ENCODE measurements around the gene DGKI.

DNA sequence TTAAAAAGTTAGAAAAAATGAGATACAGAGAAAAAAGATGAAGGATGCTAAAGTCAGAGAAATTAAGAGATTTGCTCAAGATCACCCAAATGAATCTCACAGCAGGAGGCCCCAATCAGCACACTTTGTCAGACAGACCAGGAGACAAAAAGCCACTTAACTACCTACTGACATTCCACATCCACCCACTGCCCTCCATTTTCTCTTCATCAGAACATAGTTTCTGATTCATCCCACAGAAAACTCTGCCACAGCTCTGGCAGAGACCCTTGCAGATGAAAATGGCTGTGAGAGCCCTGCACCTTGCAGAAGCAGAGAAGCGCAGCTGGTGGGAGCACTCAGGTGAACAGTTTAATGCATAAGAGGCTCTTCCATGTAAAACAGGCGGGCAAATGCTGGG lies 26.6 kb downstream of the DGKI start:
- no peak for TF ChIP-seq POLR2A (IDR thresholded peaks at IDR 0.05)
- TF ChIP-seq, protein P1, sequence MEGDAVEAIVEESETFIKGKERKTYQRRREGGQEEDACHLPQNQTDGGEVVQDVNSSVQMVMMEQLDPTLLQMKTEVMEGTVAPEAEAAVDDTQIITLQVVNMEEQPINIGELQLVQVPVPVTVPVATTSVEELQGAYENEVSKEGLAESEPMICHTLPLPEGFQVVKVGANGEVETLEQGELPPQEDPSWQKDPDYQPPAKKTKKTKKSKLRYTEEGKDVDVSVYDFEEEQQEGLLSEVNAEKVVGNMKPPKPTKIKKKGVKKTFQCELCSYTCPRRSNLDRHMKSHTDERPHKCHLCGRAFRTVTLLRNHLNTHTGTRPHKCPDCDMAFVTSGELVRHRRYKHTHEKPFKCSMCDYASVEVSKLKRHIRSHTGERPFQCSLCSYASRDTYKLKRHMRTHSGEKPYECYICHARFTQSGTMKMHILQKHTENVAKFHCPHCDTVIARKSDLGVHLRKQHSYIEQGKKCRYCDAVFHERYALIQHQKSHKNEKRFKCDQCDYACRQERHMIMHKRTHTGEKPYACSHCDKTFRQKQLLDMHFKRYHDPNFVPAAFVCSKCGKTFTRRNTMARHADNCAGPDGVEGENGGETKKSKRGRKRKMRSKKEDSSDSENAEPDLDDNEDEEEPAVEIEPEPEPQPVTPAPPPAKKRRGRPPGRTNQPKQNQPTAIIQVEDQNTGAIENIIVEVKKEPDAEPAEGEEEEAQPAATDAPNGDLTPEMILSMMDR (IDR thresholded peaks at IDR 0.05), result no peak
